ENCODE data around the gene DSC3.

The DSC3 gene

GRCh38 chr18:31042406-31043181, at the start of gene DSC3:
Gene DSC3, minus strand, starts transcription at chr18:31042742. Its CDS starts 82 bp downstream, at chr18:31042660.
- DNase-seq (ENCODE audit: insufficient read length, low spot score) (no peak), FAIRE-seq (no peak)

DNA sequence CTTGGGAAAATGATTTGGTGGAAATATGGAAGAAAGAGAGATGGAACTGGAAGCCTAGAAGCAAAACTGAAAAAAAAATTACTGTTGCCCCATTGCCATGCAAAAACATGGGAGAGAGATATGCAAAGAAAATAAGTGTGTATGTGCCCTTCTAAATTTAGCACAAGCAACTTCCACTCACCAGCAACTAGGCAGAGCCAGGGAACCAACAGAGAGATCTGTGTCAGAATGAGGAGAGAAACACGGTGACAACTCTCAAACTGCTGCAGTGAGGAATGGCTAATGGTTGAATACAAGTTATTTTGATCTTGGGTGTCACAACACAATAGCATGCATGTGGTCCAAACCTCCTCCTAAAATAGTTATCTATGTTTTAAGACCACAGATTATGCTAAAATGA, 48.8 kb upstream of the DSC3 start:
- FAIRE-seq (no peak), DNase-seq (ENCODE audit: insufficient read length, low spot score) (no peak)

DNA sequence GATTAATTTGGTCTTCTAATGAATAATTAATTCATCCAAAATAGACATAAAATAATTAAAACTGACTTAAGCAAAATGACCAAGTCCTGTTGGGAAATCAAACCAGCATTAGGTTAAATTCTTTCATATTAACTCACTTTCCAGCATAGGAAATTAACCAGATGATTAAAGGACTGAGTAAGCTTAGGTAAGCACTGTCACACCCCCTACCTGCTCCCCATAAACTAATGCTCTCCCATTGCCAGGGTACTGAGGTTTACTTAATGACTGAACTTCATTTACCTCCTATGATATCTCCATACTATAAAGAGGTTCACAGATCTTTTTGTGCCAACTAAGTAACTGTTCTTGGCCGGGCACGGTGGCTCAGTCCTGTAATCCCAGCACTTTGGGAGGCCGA, 46.0 kb upstream of the DSC3 start:
- FAIRE-seq (no peak), DNase-seq (ENCODE audit: insufficient read length, low spot score) (no peak)

DNA sequence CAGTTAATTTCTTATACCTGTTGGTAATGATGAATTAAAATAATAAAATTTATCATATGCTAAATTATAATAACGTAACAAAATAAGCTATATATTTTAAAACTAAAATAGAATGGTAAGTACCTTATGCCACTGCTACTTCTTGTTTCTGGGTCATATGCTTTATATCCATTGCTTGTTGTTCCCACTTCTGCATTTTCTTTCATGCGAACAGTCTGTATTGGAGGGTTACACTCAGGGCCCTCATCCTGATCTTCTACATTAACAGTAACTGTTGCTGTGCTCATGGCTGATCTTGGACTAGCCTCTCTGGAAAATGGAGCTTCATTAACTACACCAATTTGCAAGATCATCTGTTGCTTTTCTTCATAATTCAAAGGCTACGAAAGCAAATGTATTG, 37.4 kb upstream of the DSC3 start:
- DNase-seq (ENCODE audit: insufficient read length, low spot score) (no peak), FAIRE-seq (no peak)

- DNase-seq (ENCODE audit: insufficient read length, low spot score): no peak
- no peak for FAIRE-seq
These were observed 35.3 kb upstream of the DSC3 start for GRCh38 chr18:31077878-31078277.

- no peak for DNase-seq (ENCODE audit: insufficient read length, low spot score)
- no peak for FAIRE-seq
These were observed 29.6 kb upstream of the DSC3 start for GRCh38 chr18:31072175-31072574.

- DNase-seq (ENCODE audit: insufficient read length, low spot score) (no peak), FAIRE-seq (no peak)
These were observed 27.7 kb upstream of the DSC3 start for GRCh38 chr18:31070206-31070605.

DNA sequence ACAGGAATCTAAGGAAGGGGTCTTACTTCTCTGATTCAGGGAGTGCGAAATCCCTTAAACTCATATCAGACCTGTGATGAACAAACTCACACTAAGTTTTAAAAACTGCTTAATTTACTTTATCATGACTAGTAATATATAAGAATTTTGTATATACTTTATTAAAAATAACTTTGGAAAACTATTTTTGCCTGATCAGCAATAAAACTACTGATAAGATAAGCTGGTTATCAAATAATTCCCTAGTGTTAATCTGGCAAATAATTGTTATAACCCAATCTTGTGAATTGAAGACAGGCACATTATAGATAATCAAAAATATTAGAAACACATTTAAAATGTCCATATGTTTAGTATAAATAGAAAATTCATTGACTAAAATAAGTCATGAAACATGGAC, 23.7 kb upstream of the DSC3 start:
- DNase-seq (ENCODE audit: insufficient read length, low spot score) (no peak), FAIRE-seq (no peak)

DNA sequence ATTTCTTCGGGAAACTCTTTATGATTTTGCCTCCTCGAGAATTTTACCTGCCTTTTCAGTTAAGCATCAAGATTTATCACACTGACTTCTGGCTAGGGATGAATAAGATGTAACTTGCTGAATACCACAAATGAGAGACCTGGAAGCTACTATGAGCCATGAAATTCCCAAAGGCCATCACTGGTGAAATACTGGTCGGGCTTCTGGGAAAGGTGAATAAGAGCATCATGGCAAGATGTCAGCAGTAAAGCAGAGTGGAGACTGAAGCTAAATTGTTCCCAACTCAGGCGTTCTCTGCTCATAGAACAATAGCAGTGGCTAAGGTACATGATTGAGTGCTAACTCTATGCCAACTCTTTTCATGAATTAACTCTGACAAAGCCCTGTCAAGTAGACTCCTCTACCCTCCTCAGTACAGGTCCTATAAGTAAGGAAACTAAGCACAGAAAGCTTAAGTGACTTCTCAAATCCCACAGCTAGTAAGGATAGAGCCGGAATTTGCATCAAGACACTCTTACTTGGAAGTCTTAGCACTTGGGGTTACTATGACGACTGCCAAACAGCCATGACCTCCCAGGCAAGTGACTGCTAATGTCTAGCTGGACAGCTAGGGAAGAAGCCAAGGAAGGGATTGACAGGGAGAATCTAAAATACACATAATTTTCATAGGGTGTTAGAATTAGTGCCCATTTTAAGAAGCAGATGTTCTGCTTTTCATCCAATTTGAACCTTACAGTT, 22.7 kb upstream of the DSC3 start:
- FAIRE-seq: no peak
- no peak for DNase-seq (ENCODE audit: insufficient read length, low spot score)

DNA sequence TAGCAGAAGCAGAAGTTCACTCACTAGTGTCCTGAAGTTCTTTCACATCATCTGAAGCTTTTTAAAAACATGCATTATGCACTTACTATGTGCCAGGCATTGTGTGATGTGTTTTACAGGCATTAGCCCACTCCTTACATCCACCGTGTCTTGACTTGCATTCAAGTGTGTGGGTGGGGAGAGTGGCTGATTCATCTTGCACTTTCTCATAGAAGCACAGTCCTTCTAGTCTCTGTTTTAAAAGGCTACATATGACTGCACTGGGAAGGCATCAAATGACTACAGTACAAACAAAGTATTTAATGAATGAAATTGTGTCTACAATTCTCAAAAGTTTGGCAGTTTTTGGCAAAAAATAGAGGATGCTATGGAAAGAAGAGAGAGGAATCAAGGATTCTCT, 21.6 kb upstream of the DSC3 start:
- FAIRE-seq (no peak), DNase-seq (ENCODE audit: insufficient read length, low spot score) (no peak)

- FAIRE-seq (peak; percentile 54), DNase-seq (ENCODE audit: insufficient read length, low spot score) (no peak)
These were observed 19.4 kb upstream of the DSC3 start for GRCh38 chr18:31061945-31062344.

GRCh38 chr18:31058897-31059296, 16.4 kb upstream of the DSC3 start:
- FAIRE-seq: no peak
- no peak for DNase-seq (ENCODE audit: insufficient read length, low spot score)

GRCh38 chr18:31057917-31058316, 15.4 kb upstream of the DSC3 start:
- DNase-seq (ENCODE audit: insufficient read length, low spot score) (no peak), FAIRE-seq (no peak)

- FAIRE-seq (no peak), DNase-seq (ENCODE audit: insufficient read length, low spot score) (no peak)
These were observed 14.5 kb upstream of the DSC3 start for GRCh38 chr18:31057051-31057450.

DNA sequence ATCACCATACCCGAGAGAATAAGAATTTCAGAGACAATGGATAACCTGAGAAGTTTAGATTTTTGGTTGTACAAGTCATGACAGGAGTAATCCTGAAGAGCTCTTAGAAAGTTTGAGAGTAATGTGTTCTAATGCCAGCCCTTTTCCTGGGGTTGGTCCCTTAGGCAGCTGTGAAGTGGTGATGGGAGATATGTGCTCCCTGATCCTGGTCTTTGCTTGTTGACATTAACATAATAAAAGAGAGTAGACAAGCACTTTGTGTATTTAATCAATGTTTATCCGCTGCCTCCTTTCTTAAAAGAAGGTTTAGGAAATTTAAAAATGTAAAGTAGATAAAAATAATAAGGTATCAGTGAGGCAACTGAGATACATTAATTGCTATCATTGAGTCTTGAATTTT, 13.8 kb upstream of the DSC3 start:
- no peak for FAIRE-seq
- DNase-seq (ENCODE audit: insufficient read length, low spot score): no peak

GRCh38 chr18:31050635-31051034, 8.1 kb upstream of the DSC3 start:
- no peak for FAIRE-seq
- DNase-seq (ENCODE audit: insufficient read length, low spot score): no peak

DNA sequence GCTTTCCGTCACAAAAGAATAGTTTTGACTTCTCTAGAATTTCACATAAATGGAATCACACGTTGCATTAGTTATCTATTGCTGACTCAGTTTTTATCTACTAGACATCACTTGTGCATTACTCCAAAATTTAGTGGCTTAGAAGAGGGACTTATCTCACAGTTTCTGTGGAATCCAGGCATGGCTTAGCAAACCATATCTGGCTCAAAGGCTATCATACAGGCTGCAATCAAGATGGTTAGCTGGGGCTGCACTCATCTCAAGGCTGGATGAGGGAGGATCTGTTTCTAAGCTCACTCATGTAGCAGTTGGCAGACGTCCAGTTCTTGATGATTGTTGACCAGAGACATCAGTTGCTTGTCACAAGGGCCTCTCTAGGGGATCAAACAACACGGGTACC, 6.6 kb upstream of the DSC3 start:
- no peak for FAIRE-seq
- DNase-seq (ENCODE audit: insufficient read length, low spot score): no peak

GRCh38 chr18:31048216-31048615, 5.7 kb upstream of the DSC3 start:
- FAIRE-seq (no peak), DNase-seq (ENCODE audit: insufficient read length, low spot score) (no peak)

GRCh38 chr18:31046916-31047315, 4.4 kb upstream of the DSC3 start:
- no peak for FAIRE-seq
- DNase-seq (ENCODE audit: insufficient read length, low spot score): no peak

DNA sequence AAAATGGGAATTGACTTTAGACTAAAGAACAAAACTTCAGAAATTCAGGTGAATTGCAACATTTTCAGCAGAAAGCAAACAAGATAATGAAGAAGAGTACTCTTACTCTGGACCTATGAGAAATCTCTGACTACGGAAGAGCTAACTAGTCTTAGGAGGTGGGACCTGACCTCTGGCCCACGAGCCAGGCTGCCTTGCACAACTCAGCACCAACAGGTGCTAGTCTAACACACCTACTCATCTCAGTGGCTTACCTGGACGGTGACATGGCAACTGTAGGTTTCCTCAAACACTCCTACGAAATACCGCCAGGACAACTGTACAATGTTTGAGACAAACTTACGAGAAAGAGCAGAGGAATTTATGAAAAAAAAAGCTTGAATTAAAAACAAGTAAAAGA, 3.1 kb upstream of the DSC3 start:
- DNase-seq (ENCODE audit: insufficient read length, low spot score) (no peak), FAIRE-seq (no peak)

GRCh38 chr18:31044926-31045325, 2.4 kb upstream of the DSC3 start:
- DNase-seq (ENCODE audit: insufficient read length, low spot score) (no peak), FAIRE-seq (no peak)

- no peak for FAIRE-seq
- DNase-seq (ENCODE audit: insufficient read length, low spot score): no peak
These were observed 1.2 kb upstream of the DSC3 start for GRCh38 chr18:31043709-31044108.

- no peak for DNase-seq (ENCODE audit: insufficient read length, low spot score)
- no peak for FAIRE-seq
These were observed 497 bp downstream of the DSC3 start for GRCh38 chr18:31042084-31042405.

All from GM19239 (cell line).